Measurements from ENCODE around the gene CST11.

The CST11 gene

GRCh38 chr20:23461180-23461579, 8.5 kb upstream of the CST11 start:
- no peak overlapping the region for H3K4me2 ChIP-seq (ENCODE audit: low read length)
- H3K27me3 ChIP-seq (ENCODE audit: low read depth, low read length), result peaks cover 9% of the 10 kb centered on the region; the same call in 1 of the 2 replicates
- no peaks in the 10 kb centered on the region for H4K20me1 ChIP-seq (ENCODE audit: insufficient read depth, low read length)
- no peak overlapping the region for H3K9ac ChIP-seq (ENCODE audit: low read length)
- H3K27ac ChIP-seq (ENCODE audit: low read length), result no peak overlapping the region
- H2AFZ ChIP-seq (ENCODE audit: low read depth, low read length), result no peak overlapping the region
- no peaks in the 10 kb centered on the region for H3K4me1 ChIP-seq (ENCODE audit: low read length)
- H3K9me3 ChIP-seq (ENCODE audit: insufficient read depth, low read length), result no peaks in the 10 kb centered on the region
- no peaks in the 10 kb centered on the region for H3K79me2 ChIP-seq (ENCODE audit: low read length)
- no peak for TF ChIP-seq EZH2phosphoT487 (IDR thresholded peaks at IDR 0.05; ENCODE audit: low read depth)
- no peak for TF ChIP-seq CTCF (IDR thresholded peaks at IDR 0.05; ENCODE audit: low read depth, low read length)
- H3K4me3 ChIP-seq (ENCODE audit: low read length), result no peak overlapping the region
- H3K36me3 ChIP-seq (replicated peaks; ENCODE audit: low read depth, low read length), result no peaks in the 10 kb centered on the region

GRCh38 chr20:23459461-23460150, 6.9 kb upstream of the CST11 start:
- Histone ChIP-seq H3K79me2 (ENCODE audit: low read length) (no peaks in the 10 kb centered on the region), H3K27me3 (ENCODE audit: low read depth, low read length) (peaks cover 9% of the 10 kb centered on the region; the same call in 1 of the 2 replicates), H3K27ac (ENCODE audit: low read length) (no peak overlapping the region), H3K36me3 (replicated peaks; ENCODE audit: low read depth, low read length) (no peaks in the 10 kb centered on the region), H4K20me1 (ENCODE audit: insufficient read depth, low read length) (no peaks in the 10 kb centered on the region), H3K4me3 (ENCODE audit: low read length) (no peak overlapping the region), H3K9me3 (ENCODE audit: insufficient read depth, low read length) (no peaks in the 10 kb centered on the region), H3K4me2 (ENCODE audit: low read length) (no peak overlapping the region), H3K9ac (ENCODE audit: low read length) (no peak overlapping the region), H3K4me1 (ENCODE audit: low read length) (no peaks in the 10 kb centered on the region), H2AFZ (ENCODE audit: low read depth, low read length) (no peak overlapping the region)
- TF ChIP-seq EZH2phosphoT487 (IDR thresholded peaks at IDR 0.05; ENCODE audit: low read depth) (no peak), CTCF (IDR thresholded peaks at IDR 0.05; ENCODE audit: low read depth, low read length) (no peak)

- H2AFZ ChIP-seq (ENCODE audit: low read depth, low read length), result no peak overlapping the region
- H3K4me3 ChIP-seq (ENCODE audit: low read length), result no peak overlapping the region
- H3K27ac ChIP-seq (ENCODE audit: low read length), result no peak overlapping the region
- no peak for TF ChIP-seq CTCF (IDR thresholded peaks at IDR 0.05; ENCODE audit: low read depth, low read length)
- H3K36me3 ChIP-seq (replicated peaks; ENCODE audit: low read depth, low read length), result no peaks in the 10 kb centered on the region
- H3K4me1 ChIP-seq (ENCODE audit: low read length), result no peaks in the 10 kb centered on the region
- peaks cover 9% of the 10 kb centered on the region; the same call in 1 of the 2 replicates for H3K27me3 ChIP-seq (ENCODE audit: low read depth, low read length)
- no peak overlapping the region for H3K4me2 ChIP-seq (ENCODE audit: low read length)
- no peaks in the 10 kb centered on the region for H3K9me3 ChIP-seq (ENCODE audit: insufficient read depth, low read length)
- H4K20me1 ChIP-seq (ENCODE audit: insufficient read depth, low read length), result no peaks in the 10 kb centered on the region
- H3K79me2 ChIP-seq (ENCODE audit: low read length), result no peaks in the 10 kb centered on the region
- H3K9ac ChIP-seq (ENCODE audit: low read length), result no peak overlapping the region
Observed at GRCh38 chr20:23456873-23457272, 4.2 kb upstream of the CST11 start.

- H4K20me1 ChIP-seq (ENCODE audit: insufficient read depth, low read length), result no peaks in the 10 kb centered on the region
- H3K9me3 ChIP-seq (ENCODE audit: insufficient read depth, low read length), result no peaks in the 10 kb centered on the region
- H3K4me1 ChIP-seq (ENCODE audit: low read length), result no peaks in the 10 kb centered on the region
- H3K4me3 ChIP-seq (ENCODE audit: low read length), result no peak overlapping the region
- TF ChIP-seq CTCF (IDR thresholded peaks at IDR 0.05; ENCODE audit: low read depth, low read length), result no peak
- no peak for TF ChIP-seq EZH2phosphoT487 (IDR thresholded peaks at IDR 0.05; ENCODE audit: low read depth)
- H3K79me2 ChIP-seq (ENCODE audit: low read length), result no peaks in the 10 kb centered on the region
- H3K27me3 ChIP-seq (ENCODE audit: low read depth, low read length), result peaks cover 9% of the 10 kb centered on the region; the same call in 1 of the 2 replicates
- H3K27ac ChIP-seq (ENCODE audit: low read length), result no peak overlapping the region
- H3K9ac ChIP-seq (ENCODE audit: low read length), result no peak overlapping the region
- H2AFZ ChIP-seq (ENCODE audit: low read depth, low read length), result no peak overlapping the region
- no peaks in the 10 kb centered on the region for H3K36me3 ChIP-seq (replicated peaks; ENCODE audit: low read depth, low read length)
- no peak overlapping the region for H3K4me2 ChIP-seq (ENCODE audit: low read length)
Observed at GRCh38 chr20:23456409-23456808, 3.7 kb upstream of the CST11 start.
